Pulmonary artery endothelial cell (primary cell): ENCODE measurements around the gene TMEM200B. TPM values are rescaled to one million over a fixed set of nuclear protein-coding genes. Genes with fewer than 3 reads are reported as not detected.
"Not testable (repeated sequence)": the region's sequence is repeated elsewhere in the genome, so short reads cannot be mapped to it uniquely, and the experiment has no call there.

ENCODE experiments used
- DNase-seq: peaks from one replicate; pipeline ENCODE4 v3.0.0-alpha.2; 2011; ENCODE audit warnings: low read depth, low spot score
- total RNA-seq: library from RNA; depleted of rRNA; stranded (reverse); fragments of >200 nt; gene quantifications from 2 replicates; pipeline ENCODE4 v1.2.3, GENCODE V29; 2014

TMEM200B gene
- total RNA-seq, 1 donor from 2014 or later = 0.92 TPM

- no peak for DNase-seq
These were observed 10.8 kb downstream of the TMEM200B start for GRCh38 chr1:29112705-29113412.

DNA sequence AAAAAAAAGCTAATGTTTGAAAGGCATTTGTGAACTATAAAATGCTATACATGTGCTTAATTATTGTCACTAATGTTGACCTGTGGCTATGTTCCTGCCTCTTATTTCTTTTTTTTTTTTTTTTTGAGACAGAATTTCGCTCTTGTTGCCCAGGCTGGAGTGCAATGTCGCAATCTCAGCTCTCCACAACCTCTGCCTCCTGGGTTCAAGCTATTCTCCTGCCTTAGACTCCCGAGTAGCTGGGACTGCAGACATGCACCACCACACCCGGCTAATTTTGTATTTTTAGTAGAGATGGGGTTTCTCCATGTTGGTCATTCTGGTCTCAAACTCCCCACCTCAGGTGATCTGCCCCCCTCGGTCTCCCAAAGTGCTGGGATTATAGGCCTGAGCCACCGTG, 15.7 kb downstream of the TMEM200B start:
- not testable (repeated sequence) for DNase-seq

DNA sequence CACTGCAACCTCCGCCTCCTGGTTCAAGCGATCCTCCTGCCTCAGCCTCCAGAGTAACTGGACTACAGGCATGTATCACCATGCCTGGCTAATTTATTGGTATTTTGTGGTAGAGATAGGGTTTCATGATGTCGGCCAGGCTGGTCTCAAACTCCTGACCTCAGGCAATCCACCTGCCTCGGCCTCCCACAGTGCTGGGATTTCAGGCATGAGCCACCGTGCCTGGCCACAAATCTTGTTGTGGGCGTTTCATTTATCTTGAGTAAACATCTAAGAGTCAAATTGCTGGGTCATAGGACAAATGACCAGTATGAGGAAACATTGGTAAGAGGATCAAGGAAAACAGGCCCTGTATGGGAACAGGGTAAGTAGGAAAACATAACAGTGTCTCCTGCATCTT, 17.9 kb downstream of the TMEM200B start:
- no peak for DNase-seq

GRCh38 chr1:29100487-29100886, 23.2 kb downstream of the TMEM200B start:
- DNase-seq = no peak

DNA sequence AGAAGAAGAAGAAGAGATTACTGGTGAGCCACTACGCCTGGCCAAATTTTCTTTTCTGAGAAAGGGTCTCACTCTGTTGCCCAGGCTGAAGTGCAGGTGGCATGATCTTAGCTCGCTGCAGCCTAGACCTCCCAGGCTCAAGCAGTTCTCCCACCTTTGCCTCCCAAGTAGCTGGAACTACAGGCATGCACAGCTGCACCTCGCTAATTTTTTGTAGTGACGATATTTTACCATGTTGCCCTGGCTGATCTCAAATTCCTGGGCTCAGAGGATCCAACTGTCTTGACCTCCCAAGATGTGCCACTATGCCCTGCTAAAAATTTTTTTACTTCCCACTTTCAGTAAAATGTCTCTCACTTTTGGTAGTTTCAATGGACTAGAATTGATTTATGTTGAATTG, 24.4 kb downstream of the TMEM200B start:
- DNase-seq = no peak

GRCh38 chr1:29096231-29096886, 27.3 kb downstream of the TMEM200B start:
- DNase-seq = no peak

GRCh38 chr1:29094954-29095353, 28.7 kb downstream of the TMEM200B start:
- DNase-seq = no peak

DNA sequence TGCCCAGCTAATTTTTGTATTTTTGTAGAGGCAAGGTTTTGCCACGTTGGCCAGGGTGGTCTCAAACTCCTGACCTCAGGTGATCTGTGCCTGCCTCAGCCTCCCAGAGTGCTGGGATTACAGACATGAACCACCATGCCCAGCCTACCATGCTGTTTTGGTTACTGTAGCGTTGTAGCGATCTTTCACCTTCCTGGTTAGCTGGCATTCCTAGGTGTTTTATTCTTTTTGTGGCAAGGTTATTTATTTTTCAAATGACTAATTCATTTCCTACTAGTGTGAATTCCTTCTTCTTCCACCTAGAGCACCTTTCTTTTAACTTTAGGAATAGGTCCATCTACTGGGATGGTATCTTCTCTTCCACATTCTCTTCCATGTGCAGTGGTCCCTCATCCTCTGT, 29.3 kb downstream of the TMEM200B start:
- no peak for DNase-seq

DNA sequence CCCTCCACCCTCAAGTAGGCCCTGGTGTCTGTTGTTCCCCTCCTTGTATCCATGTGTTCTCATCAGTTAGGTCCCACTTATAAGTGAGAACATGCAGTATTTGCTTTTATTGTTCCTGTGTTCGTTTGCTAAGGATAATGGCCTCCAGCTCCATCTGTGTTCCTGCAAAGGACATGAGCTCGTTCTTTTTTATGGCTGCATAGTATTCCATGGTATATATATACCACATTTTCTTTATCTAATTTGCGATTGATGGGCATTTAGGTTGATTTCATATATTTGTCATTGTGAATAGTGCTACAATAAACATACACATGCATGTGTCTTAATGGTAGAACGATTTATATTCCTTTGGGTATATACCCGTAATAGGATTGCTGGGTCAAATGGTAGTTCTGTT, 31.0 kb downstream of the TMEM200B start:
- DNase-seq = not testable (repeated sequence)

- no peak for DNase-seq
These were observed 32.6 kb downstream of the TMEM200B start for GRCh38 chr1:29090937-29091618.

GRCh38 chr1:29084196-29084521, 39.5 kb downstream of the TMEM200B start:
- DNase-seq = no peak

DNA sequence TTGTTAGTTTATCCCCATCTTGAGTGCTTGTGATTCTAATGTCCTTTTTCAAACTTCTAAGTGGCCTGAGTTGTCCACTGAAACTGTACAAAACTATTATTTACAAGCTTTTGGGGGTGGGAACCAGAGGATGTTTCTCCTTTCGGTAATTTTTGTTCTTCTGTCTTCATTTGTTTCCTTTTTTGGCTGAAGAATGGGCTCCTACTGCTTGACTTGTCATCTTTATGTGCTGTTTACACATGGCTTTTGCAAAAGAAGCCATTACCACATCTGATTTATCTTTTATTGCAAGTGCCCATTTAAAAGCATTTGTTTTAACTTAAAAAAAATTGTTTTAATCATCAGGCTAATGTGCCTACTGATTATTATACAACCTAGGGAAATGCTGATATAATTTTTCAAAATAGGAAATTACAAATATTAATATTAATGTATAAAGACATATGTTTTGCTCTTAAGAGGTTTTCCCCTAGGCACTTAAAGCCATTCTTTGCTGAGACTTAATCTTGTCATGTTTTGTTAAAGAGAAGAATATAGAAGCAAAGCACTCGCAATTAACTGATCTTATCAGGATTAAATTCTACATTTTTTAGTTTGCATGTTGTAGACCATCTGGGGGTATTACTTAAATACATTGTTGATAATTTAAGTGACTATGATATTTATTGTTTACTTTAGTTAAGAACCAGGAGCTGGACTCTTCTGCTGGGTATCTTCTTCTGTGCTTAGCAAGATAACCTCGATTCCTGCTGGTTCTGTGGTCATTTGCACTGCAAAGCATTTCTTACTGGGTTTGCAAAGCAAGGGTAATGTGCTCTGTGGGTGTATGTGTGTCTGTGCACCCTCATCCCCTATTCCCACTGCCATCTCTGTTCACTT, 40.1 kb downstream of the TMEM200B start:
- DNase-seq = no peak

- no peak for DNase-seq
These were observed 41.2 kb downstream of the TMEM200B start for GRCh38 chr1:29082519-29082918.

DNA sequence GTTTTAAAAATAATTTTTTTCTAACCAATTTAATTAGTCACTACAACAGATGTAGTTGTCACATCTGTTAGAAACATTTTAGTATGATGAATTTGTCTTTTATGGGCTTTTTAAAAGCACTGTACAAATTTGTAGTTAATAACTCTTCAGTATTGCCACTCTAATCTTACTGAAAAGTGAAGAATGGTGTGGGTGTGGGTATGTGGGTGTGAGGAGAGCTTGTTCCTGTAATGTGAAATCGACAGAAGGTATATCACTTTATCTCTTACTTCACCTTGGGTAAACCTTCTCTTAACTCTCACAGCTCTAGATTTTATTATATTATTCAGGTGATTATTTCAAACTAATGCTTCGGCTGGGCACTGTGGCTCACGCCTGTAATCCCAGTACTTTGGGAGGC, 42.5 kb downstream of the TMEM200B start:
- no peak for DNase-seq

DNA sequence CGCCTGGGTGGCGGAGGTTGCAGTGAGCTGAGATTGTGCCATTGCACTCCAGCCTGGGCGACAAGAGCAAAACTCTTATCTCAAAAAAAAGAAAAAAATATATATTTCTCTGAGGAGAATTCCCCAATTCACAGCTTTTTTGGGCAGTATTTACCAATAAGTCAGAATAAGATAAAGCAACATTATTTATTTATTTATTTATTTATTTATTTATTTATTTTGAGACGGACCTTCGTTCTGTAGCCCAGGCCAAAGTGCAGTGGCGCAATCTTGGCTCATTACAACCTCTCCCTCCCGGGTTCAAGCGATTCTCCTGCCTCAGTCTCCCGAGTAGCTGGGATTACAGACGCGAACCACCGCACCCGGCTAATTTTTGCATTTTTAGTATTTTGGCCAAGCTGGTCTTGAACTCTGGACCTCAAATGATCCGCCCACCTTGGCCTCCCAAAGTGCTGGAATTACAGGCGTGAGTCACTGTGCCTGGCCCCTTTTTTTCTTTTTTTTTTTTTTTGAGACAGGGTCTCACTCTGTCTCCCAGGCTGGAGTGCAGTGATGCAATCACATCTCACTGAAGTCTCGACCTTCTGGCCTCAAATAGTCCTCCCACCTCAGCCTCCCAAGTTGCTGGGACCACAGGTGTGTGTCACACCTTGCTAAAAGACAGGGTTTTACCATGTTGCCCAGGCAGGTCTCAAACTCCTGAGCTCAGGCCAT, 43.6 kb downstream of the TMEM200B start:
- DNase-seq = not testable (repeated sequence)

GRCh38 chr1:29077155-29077554, 46.5 kb downstream of the TMEM200B start:
- no peak for DNase-seq

Other genes with a start within 250 kb of the TMEM200B start
- gene EPB41, start 209.3 kb downstream of the TMEM200B start, total RNA-seq = 18.6 and 32.8 TPM in 2 replicates
- gene SRSF4, start 58.0 kb upstream of the TMEM200B start, total RNA-seq = 37.8 and 70.1 TPM in 2 replicates
- gene MECR, start 107.0 kb upstream of the TMEM200B start, total RNA-seq = 17.2 and 28.1 TPM in 2 replicates
- gene PTPRU, start 112.6 kb upstream of the TMEM200B start, total RNA-seq = 2.8 and 3.8 TPM in 2 replicates